GM19025 (cell line): ENCODE measurements around the gene TM7SF2.
"Not testable (repeated sequence)": the region's sequence is repeated elsewhere in the genome, so short reads cannot be mapped to it uniquely, and the experiment has no call there.

Source experiments
- ATAC-seq: cut with Tn5 transposase; IDR thresholded peaks from one replicate; pipeline ENCODE4 v1.9.1; 2021; ENCODE audit warnings: mild to moderate bottlenecking, low read depth, moderate library complexity; ENCODE audit not compliant: unreplicated experiment

Gene TM7SF2

DNA sequence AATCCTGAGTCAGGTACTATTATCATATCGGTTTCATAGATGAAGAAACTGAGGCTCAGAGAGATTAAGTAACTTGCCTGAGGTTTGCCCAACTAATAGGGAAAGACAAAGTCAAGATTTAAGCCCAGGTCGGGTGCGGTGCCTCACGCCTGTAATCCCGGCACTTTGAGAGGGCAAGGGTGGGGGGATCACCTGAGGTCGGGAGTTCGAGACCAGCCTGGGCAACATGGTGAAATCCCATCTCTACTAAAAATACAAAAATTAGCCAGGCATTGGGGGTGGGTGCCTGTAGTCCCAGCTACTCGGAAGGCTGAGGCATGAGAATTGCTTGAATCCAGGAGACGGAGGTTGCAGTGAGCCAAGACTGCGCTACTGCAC lies 38.4 kb downstream of the TM7SF2 start:
- ATAC-seq, result not testable (repeated sequence)

DNA sequence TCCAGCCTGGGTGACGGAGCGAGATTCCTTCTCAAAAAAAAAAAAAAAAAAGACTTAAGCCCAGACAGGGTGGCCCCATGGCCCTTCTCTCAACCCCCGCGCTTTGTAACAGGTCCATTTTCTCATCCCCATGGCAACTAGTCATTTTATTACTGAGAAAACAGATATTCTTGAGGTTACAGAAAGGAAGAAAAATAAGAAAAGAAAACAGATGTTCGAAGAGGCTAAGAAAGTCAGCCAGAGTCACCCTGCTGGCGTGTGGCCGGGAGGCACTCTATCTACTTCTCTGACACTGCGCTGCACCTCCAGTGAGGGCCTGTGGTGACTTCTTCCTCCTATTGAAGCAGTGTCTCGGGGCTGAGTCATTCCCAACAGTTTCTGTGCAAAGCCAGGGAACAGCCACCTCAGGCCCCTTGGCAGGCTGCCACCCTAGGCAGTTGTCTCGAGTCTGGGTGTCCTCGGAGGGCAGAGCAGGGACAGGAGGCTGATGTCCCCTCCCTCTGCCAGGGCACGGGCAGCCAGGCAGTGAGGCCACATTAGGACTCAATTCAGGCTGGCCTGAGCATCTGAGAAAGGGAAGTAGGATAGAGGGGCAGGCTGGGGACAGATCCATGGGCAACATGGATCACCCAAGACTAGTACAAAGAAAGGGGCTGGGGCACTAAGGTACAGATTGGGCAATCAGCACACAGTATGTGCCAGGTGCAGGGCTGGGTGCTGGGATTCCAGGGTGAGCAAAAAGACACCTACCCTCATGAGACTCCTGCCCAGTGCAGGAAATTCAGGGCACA lies 39.0 kb downstream of the TM7SF2 start:
- no peak for ATAC-seq

DNA sequence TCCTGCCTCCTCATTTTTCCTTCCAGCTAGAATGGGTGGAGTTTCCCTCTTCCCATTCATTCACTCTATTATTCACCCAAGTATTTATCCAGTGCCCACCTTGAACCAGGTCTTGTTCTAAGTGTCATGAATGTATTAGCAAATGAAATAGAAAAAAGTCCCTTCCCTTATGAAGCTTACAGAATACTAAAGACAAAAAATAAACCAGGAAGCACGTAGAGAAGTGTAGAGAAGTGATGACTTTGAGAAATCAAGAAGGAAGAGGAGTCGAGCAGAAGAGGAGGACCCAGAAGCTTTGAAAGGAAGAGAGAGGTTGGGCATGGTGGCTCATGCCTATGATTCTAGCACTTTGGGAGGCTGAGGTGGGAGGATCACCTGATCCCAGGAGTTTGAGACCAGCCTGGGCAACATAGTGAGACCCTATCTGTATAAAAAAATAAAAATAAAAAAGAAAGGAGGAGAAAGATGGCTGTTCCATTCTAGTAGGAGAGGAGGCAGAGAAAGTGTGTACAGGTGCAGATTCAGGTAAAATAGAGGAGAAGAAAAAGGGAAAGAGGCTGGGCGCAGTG lies 39.7 kb downstream of the TM7SF2 start:
- ATAC-seq, result no peak

DNA sequence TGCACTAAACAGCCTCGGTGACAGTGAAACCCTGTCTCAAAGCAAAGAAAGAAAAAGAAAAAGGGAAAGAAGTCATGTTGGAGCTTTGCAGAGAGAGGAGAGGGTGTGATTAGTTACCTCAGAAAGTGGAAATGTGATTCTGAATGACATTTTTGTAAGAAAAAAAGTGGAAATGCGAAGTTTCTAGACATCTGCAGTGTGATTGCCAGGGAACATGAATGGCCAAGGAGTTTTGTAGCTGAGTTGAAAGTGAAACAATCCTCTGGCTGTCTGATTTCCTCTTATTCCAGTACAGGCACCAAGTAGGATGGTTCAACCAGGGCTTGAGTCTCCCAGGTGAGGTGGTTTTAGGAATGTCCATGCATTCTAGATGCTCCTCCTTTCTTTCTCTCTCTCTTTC lies 40.5 kb downstream of the TM7SF2 start:
- no peak for ATAC-seq

DNA sequence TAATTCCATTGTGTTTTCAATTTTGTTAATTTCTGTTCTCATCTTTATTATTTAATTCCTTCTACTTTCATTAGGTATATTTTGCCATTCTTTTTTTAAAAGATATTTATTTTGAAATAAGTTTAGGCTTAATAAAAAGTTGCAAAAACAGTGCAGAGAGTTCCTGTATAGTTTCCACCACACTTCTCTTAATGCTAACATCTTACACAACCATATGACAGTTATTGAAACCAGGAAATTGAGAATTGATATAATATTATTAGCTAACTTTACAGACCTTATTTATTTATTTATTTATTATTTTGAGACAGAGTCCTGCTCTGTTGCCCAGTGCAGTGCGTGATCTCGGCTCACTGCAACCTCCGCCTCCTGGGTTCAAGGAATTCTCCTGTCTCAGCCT lies 44.6 kb downstream of the TM7SF2 start:
- no peak for ATAC-seq

DNA sequence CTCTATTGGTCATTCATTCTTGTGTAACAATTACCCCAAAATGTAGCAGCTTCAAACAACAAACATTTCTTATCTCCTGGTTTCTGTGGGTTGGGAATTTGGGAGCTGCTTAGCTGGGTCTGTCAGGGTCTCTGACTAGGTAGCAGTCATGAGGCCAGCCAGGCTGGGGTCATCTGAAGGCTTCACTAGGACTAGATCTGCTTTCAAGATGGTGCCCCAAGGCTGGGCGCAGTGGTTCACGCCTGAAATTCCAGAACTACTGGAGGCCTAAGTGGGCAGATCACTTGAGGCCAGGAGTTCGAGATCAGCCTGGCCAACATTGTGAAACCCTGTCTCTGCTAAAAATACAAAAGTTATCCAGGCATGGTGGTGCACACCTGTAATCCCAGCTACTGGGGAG lies 45.3 kb downstream of the TM7SF2 start:
- no peak for ATAC-seq

DNA sequence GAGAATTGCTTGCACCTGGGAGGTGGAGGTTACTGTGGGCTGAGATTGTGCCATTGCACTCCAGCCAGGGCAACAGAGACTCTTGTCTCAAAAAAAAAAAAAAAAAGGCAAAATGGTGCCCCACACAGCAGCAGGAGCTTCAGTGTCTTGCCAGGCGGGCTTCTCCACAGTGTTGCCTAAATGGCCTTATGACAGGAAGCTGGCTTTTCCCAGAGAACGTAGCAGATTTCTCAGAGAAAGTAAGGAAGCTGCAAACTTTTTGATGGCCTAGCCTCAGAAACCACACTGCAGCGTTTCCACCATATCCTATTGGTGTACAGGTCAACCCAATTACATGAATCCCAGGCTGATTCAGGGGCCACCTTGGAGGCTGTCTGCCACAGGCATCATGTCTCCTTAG lies 45.7 kb downstream of the TM7SF2 start:
- no peak for ATAC-seq

DNA sequence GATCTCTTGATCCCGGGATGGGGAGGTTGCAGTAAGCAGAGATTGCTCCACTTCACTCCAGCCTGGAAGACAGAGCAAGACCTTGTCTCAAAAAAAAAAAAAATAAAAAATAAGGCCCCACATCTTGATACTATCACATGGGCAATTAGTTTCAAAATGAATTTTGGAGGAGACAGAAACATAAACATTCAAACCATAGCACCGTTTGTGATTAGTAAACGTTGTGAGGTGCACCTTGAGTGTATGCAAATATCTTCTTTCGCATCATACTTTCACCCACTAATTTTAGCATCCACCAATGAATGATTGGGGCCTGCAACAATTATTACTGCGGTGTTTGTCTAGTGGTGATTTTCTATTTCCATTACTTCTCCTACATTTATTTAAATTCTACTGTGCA lies 47.3 kb downstream of the TM7SF2 start:
- no peak for ATAC-seq

DNA sequence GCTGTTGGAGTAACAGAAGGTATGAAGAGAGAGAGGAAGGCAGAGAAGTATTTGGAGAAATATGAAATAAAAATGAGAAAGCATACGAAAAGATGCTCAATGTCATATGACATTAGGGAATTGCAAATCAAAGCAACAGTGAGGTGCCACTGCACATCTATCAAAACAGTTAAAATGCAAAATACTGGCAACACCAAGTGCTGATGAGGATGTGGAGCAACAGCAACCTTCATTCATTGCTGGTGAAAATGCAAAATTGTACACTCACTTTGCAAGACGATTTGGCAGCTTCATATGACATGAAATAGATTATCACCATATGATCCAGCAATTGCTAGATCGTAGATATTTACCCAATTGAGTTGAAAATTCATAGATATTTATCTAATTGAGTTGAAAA lies 49.0 kb downstream of the TM7SF2 start:
- ATAC-seq, result no peak

DNA sequence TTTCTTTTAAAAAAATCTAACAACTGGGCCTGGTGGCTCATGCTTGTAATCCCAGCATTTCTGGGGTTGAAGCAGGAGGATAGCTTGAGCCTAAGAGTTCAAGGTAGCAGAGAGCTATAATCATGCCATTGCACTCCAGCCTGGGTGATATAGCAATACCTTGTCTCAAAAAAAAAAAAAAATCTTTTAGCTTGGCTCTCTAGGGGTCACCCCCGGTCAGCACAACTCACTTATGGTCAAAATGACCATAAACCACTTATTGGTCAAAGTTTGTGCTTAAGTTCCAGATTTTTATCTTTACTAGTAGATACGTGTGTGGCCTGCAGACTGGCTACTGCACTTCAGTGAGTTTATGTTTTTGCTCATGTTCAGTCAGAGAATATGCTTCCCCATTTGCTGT lies 52.0 kb downstream of the TM7SF2 start:
- ATAC-seq, result no peak
